HUES6 (cell line): ENCODE results near the gene DHDH.

Experiments
- H3K27ac ChIP-seq: 2 replicates; pipeline ENCODE4 v1.7.0; 2013; ENCODE audit warnings: low read depth, mild to moderate bottlenecking, low read length, inconsistent platforms
- H3K27me3 ChIP-seq: 2 replicates; pipeline ENCODE4 v1.6.1; 2013; ENCODE audit warnings: low read length; ENCODE audit not compliant: control insufficient read depth, insufficient read depth
- H3K36me3 ChIP-seq: 2 replicates; pipeline ENCODE4 v1.6.1; 2013; ENCODE audit warnings: low read length; ENCODE audit not compliant: control insufficient read depth, insufficient read depth
- H3K4me1 ChIP-seq: 2 replicates; pipeline ENCODE4 v1.6.1; 2013; ENCODE audit warnings: low read length; ENCODE audit not compliant: control insufficient read depth, insufficient read depth
- H3K4me3 ChIP-seq: 2 replicates; pipeline ENCODE4 v1.5.1; 2013; ENCODE audit warnings: low read depth, low read length
- H3K9ac ChIP-seq: one replicate; pipeline ENCODE4 v1.6.1; 2013; ENCODE audit warnings: mild to moderate bottlenecking, low read length
- H3K9me3 ChIP-seq: 2 replicates; pipeline ENCODE4 v1.6.1; 2013; ENCODE audit warnings: low read depth, low read length; ENCODE audit not compliant: control insufficient read depth, insufficient read depth

Gene DHDH

DNA sequence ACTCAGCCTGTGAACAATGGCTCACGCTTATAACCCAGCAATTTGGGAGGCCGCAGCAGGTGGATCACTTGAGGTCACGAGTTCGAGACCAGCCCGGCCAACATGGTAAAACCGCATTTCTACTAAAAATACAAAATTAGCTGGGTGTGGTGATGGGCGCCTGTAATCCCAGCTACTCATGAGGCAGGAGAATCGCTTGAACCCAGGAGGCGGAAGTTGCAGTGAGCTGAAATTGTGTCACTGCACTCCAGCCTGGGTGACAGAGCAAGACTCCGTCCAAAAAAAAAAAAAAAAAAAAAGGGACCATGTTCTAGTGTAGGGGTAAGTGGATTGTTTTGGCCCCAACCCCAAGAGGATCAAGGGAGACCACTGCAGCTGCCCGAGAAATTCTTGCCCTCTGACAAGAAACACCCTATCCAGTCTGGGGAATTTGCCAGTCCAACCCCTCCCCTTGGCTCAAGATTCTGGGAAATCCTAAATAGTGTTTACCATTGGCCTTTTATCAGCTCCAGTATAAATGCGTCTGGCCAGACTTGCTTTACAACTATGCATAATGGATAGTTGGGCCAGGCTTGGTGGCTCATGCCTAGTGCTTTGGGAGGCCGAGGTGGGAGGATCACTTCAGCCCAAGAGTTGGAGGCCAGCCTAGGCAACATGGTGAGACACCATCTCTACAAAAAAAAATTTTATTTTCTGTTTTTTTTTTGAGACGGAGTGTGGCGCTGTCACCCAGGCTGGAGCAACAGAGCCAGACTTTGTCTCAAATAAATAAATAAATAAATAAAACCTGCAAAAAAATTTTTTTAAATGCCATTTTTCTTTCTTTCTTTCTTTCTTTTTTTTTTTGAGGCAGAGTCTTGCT is 5.1 kb upstream of the DHDH start:
- no peak overlapping the region for H3K9ac ChIP-seq
- H3K27me3 ChIP-seq = peaks cover 19% of the 10 kb centered on the region
- no peaks in the 10 kb centered on the region for H3K9me3 ChIP-seq
- H3K27ac ChIP-seq = no peak overlapping the region
- H3K4me1 ChIP-seq = peaks cover 5% of the 10 kb centered on the region; the same call in 1 of the 2 replicates
- H3K36me3 ChIP-seq = no peaks in the 10 kb centered on the region
- no peak overlapping the region for H3K4me3 ChIP-seq

DNA sequence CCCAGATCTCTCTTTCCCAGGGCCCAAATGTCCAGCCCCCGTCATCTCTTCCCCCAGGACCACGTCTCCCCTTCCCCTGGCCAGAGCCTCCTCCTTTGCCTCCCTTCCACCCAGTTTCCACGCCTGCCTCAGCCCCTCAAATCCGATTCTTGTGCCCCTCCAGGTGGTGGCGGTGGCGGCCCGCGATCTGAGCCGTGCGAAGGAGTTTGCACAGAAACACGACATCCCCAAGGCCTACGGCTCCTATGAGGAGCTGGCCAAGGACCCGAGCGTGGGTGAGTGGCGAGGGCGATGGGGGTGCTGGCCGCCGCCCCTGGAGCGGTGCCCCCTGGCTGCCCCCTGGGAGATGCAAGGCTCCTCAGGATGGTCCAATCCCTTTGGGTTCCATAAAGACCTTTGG is 1.3 kb downstream of the DHDH start:
- peaks cover 16% of the 10 kb centered on the region; the same call in 1 of the 2 replicates for H3K4me1 ChIP-seq
- no peak overlapping the region for H3K27ac ChIP-seq
- no peaks in the 10 kb centered on the region for H3K36me3 ChIP-seq
- no peak overlapping the region for H3K4me3 ChIP-seq
- H3K27me3 ChIP-seq = peaks cover 35% of the 10 kb centered on the region
- H3K9ac ChIP-seq = no peak overlapping the region
- H3K9me3 ChIP-seq = no peaks in the 10 kb centered on the region

DNA sequence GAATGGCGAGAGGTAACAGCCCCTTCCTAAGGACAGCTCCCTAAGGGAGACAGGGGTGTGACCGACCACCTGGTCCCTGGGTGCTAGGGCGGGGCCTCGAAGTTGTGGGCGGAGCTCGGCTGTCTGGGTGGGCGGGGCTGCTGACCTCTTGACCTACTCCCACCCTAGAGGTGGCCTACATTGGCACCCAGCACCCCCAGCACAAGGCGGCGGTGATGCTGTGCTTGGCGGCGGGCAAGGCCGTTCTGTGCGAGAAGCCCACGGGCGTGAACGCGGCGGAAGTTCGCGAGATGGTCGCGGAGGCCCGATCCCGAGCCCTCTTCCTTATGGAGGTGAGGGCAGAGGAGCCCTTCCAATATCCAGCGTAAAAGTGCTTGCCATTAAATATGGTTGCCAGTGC is 2.4 kb downstream of the DHDH start:
- peaks cover 16% of the 10 kb centered on the region; the same call in 1 of the 2 replicates for H3K4me1 ChIP-seq
- no peak overlapping the region for H3K27ac ChIP-seq
- no peak overlapping the region for H3K4me3 ChIP-seq
- no peaks in the 10 kb centered on the region for H3K9me3 ChIP-seq
- H3K9ac ChIP-seq = no peak overlapping the region
- H3K27me3 ChIP-seq = peaks cover 35% of the 10 kb centered on the region
- no peaks in the 10 kb centered on the region for H3K36me3 ChIP-seq

DNA sequence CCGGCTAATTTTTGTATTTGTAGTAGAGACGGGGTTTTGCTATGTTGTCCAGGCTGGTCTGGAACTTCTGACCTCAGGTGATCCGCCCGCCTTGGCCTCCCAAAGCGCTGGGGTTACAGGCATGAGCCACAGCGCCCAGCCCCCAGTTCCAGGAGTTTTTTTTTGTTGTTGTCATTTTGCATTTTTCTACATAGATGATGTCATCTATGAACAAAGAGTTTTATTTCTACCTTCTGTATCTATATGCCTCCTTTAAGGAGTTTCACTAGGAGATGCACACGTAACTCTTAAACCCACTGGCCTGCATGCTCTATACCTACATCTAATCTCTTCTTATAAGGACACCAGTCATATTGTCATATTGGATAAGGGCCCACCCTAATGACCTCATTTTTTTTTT is 4.8 kb downstream of the DHDH start:
- no peak overlapping the region for H3K27ac ChIP-seq
- H3K9me3 ChIP-seq = no peaks in the 10 kb centered on the region
- H3K36me3 ChIP-seq = no peaks in the 10 kb centered on the region
- H3K27me3 ChIP-seq = peaks cover 17% of the 10 kb centered on the region
- H3K4me1 ChIP-seq = peaks cover 11% of the 10 kb centered on the region; the same call in 1 of the 2 replicates
- H3K9ac ChIP-seq = no peak overlapping the region
- no peak overlapping the region for H3K4me3 ChIP-seq

DNA sequence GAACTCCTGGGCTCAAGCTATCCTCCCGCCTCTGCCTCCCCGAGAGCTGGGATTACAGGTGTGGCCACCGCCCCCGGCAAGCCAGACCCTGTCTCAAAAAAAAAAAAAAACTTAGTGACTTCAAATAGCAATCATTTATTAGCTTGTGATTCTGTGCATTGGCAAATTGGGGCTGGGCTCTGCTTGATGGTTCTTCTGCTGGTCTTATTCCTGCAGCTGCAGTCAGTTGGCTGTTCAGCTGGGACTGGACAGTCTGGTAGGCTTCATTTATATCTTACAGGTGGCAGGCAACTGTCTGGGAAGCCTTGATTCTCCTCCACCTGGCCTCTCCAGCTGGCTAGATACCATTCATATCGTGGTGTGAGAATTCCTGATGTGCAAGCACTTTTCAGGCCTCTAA is 7.4 kb downstream of the DHDH start:
- Histone ChIP-seq H3K9ac (no peak overlapping the region), H3K27ac (no peak overlapping the region), H3K9me3 (no peaks in the 10 kb centered on the region), H3K4me1 (no peaks in the 10 kb centered on the region), H3K4me3 (no peak overlapping the region), H3K36me3 (no peaks in the 10 kb centered on the region), H3K27me3 (no peaks in the 10 kb centered on the region)

DNA sequence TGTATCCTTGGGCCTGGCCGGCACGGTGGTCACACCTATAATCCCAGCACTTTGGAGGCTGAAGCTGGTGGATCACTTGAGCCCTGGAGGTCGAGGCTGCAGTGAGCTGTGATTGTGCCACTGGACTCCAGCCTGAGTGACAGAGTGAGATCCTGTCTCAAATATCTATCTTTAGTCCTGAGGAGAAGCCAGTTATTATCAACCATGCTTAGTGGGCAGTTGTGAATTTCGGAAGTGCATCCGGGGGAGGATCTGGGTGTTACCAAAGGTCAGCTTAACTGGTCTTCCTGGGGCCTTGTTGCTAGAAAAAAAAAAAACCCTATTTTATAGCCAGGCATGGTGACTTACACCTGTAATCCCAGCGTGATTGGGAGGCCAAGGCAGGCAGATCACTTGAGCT is 9.6 kb downstream of the DHDH start:
- Histone ChIP-seq H3K4me3 (no peak overlapping the region), H3K36me3 (no peaks in the 10 kb centered on the region)

DNA sequence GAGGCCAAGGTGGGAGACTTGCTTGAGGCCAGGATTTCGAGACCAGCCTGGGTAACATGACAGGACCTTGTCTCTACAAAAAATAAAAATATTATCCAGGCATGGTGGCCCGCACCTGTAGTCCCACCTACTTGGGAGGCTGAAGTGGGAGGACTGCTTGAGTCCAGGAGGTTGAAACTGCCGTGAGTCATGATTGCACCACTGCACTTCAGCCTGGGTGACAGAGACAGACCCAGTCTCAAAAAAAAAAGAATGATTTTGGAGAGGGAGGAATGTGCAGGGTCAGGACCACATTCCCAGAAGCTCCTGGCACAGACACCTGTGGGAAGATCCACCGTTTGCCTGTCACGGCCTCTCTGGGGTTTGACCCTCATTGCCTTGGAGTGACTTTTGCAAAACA is 11.9 kb downstream of the DHDH start:
- Histone ChIP-seq H3K4me1 (no peaks in the 10 kb centered on the region), H3K36me3 (no peaks in the 10 kb centered on the region), H3K27ac (no peak overlapping the region), H3K9me3 (no peaks in the 10 kb centered on the region), H3K9ac (no peak overlapping the region), H3K27me3 (no peaks in the 10 kb centered on the region), H3K4me3 (no peak overlapping the region)

More for the DNA sequence above, 9.6 kb downstream of the DHDH start:
- H3K9ac ChIP-seq = no peak overlapping the region
- no peak overlapping the region for H3K27ac ChIP-seq
- H3K9me3 ChIP-seq = no peaks in the 10 kb centered on the region
- H3K4me1 ChIP-seq = no peaks in the 10 kb centered on the region
- no peaks in the 10 kb centered on the region for H3K27me3 ChIP-seq

DNA sequence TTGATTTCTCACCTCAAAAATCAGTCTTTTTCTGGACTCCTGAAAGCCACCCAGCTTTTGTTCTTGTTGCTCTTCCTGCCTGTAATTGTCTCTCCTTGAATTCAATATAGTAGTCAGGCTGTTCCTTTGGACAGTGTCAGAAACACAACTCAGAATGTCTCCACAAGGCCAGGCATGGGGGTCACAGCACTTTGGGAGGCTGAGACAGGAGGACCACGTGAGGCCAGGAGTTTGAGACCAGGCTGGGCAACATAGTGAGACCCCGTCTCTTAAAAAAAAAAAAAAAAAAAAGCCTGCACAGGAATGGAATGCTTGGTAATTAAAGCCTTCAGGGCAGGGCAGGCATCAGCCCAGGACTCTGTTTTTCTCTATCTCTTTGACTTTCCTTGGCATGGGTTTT is 12.3 kb downstream of the DHDH start:
- no peaks in the 10 kb centered on the region for H3K27me3 ChIP-seq
- no peaks in the 10 kb centered on the region for H3K9me3 ChIP-seq
- no peak overlapping the region for H3K27ac ChIP-seq
- no peak overlapping the region for H3K4me3 ChIP-seq
- H3K4me1 ChIP-seq = no peaks in the 10 kb centered on the region
- H3K36me3 ChIP-seq = no peaks in the 10 kb centered on the region
- H3K9ac ChIP-seq = no peak overlapping the region

DNA sequence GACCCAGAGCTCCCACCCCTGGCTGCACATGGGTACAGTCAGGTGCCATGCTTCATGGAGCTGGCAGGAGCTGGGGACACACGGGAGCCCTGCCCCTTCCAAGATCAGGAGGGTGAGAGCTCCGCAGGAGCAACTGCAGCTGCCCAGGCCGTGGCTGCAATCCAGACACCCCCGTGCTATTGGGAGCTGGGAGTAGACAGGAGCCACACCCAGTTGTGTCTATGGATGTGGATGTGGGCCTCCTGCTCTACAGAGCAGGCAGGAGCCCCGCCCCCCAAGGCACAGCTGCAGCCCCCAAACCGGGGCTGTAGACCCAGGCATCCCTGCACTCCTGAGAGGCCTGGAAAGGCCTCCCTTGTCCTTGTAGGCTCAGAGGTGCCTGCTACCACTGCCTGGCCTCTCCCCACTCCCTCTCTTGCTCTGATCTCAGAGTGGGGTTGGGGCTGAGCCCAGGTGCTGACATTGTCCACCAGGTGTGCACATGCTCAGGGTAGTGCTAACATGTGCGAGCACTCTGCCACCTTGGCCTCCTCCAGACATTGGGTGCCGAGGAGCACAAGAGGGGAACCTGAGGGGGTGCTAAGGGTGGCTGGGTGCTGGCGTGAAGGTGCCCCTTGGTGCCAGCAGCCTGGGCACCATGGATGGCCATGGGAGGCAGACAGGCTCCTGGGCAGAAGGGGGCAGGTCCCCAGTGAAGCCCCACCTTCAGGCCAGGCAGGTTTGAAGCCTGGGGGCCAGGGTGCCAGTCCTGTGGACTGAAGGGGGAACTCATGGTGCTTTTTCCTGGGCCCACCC is 13.2 kb downstream of the DHDH start:
- no peaks in the 10 kb centered on the region for H3K9me3 ChIP-seq
- H3K27me3 ChIP-seq = no peaks in the 10 kb centered on the region
- no peaks in the 10 kb centered on the region for H3K36me3 ChIP-seq
- no peak overlapping the region for H3K4me3 ChIP-seq
- H3K4me1 ChIP-seq = no peaks in the 10 kb centered on the region
- no peak overlapping the region for H3K9ac ChIP-seq
- H3K27ac ChIP-seq = no peak overlapping the region

DNA sequence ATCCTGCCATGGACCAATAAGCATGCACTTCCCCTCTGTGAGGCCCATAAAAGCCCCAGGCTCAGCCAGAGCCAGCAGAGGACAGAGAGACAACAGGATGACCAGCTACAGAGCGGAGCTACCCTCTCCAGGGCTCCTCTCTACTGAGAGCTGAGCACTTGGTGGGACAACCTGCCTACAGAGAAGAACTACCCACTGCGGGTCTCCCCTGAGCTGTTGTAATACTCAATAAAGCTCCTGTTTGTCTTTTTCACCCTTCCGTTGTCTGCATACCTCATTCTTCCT is 13.7 kb downstream of the DHDH start:
- H3K36me3 ChIP-seq = no peaks in the 10 kb centered on the region
- H3K4me1 ChIP-seq = no peaks in the 10 kb centered on the region
- no peak overlapping the region for H3K9ac ChIP-seq
- no peaks in the 10 kb centered on the region for H3K9me3 ChIP-seq
- H3K27ac ChIP-seq = no peak overlapping the region
- H3K4me3 ChIP-seq = no peak overlapping the region
- no peaks in the 10 kb centered on the region for H3K27me3 ChIP-seq

DNA sequence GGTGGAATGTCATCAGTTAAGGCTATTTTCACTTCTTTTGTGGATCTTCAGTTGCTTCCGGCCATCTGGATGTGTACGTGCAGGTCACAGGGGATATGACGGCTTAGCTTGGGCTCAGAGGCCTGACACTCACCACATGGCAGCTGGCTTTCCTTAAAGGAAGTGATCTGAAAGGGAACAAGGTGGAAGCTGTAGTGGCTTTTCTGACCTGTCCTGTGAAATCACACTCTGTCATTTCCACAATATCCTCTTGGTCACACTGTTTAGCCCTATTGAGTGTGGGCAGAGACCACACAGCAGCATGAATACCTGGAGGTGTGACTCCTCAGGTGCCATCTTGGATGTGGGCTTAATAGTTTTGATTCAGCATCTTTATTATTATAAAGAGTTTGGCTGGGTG is 16.7 kb downstream of the DHDH start:
- Histone ChIP-seq H3K27ac (no peak overlapping the region), H3K9me3 (no peaks in the 10 kb centered on the region), H3K36me3 (no peaks in the 10 kb centered on the region), H3K9ac (no peak overlapping the region), H3K4me1 (no peaks in the 10 kb centered on the region), H3K27me3 (no peaks in the 10 kb centered on the region), H3K4me3 (no peak overlapping the region)
